Body of pancreas (tissue), 4 donors: ENCODE results near the gene WWC2. TPM values are rescaled to one million over a fixed set of nuclear protein-coding genes. Genes with fewer than 3 reads are reported as not detected.
"Not testable (repeated sequence)": the region's sequence is repeated elsewhere in the genome, so short reads cannot be mapped to it uniquely, and the experiment has no call there.

ENCODE experiments used
- ATAC-seq: fragments of 150-250 bp; one replicate; pipeline ENCODE4 v1.9.1; 2016
- DNase-seq, 4 donors: peaks; one replicate each; pipeline ENCODE4 v3.0.0-alpha.2; 2019
- H3K27ac ChIP-seq, 4 donors: fragments of 200-600 bp; sonication (generic); 1 replicate in 3 of 4; 2 replicates in 1 of 4; pipeline versions ENCODE4 v1.5.1 to v1.6.1; 2016 to 2019; ENCODE audit warnings: mild to moderate bottlenecking in 1 of 4, mixed read lengths in 1 of 4, moderate library complexity in 1 of 4
- H3K27me3 ChIP-seq, 2 donors: fragments of 200-600 bp; sonication (generic); one replicate each; pipeline ENCODE4 v1.6.0; 2016; ENCODE audit warnings: mild to moderate bottlenecking in 1 of 2
- H3K36me3 ChIP-seq, 2 donors: fragments of 200-600 bp; sonication (generic); replicated peaks in 1 of 2; 2 replicates each; pipeline ENCODE4 v1.5.1; 2016; ENCODE audit warnings: low read depth in 2 of 2; ENCODE audit not compliant: insufficient read depth in 1 of 2
- H3K4me1 ChIP-seq: fragments of 200-600 bp; sonication (generic); one replicate; pipeline ENCODE4 v1.6.0; 2016
- H3K4me3 ChIP-seq, 2 donors: fragments of 200-600 bp; sonication (generic); 1 replicate in 1 of 2; 2 replicates in 1 of 2; pipeline ENCODE4 v1.5.1; 2016 to 2019
- H3K9me3 ChIP-seq, 3 donors: fragments of 200-600 bp; sonication (generic); 1 replicate in 2 of 3; 2 replicates in 1 of 3; pipeline ENCODE4 v1.5.1; 2016
- CTCF ChIP-seq, 7 experiments: fragments of 450-650 bp in 4 of 7; fragments of 200-600 bp in 3 of 7; sonication (generic) in 3 of 7; IDR thresholded peaks; one replicate each; pipeline ENCODE4 v1.5.1; 2016 to 2019; ENCODE audit warnings: antibody characterized with exemption in 7 of 7
- POLR2A ChIP-seq, 3 donors: fragments of 450-650 bp; IDR thresholded peaks; one replicate each; pipeline ENCODE4 v1.6.1; 2016; ENCODE audit warnings: antibody characterized with exemption in 3 of 3, mild to moderate bottlenecking in 2 of 3
- WGBS, 2 donors: methylation state at CpG; one replicate each; pipeline ENCODE4 v1.1.5; 2017; 5-methylcytosine and 5-hydroxymethylcytosine counted together
- intact Hi-C: fragments of 100-400 bp; cut with DNase I; formaldehyde crosslinking; loops from one replicate; pipeline ENCODE4 v1.15.1; 2023
- total RNA-seq, 2 donors: library from RNA; depleted of rRNA; stranded (reverse); fragments of >200 nt; gene quantifications; one replicate each; pipeline ENCODE4 v1.1.0, GENCODE V29; 2016

WWC2 gene
- total RNA-seq, 2 donors from 2014 or later: 24.4 to 30.3 TPM

GRCh38 chr4:183322326-183322725, 223.3 kb downstream of the WWC2 start, which contains the start of gene CLDN24:
CLDN24 (minus strand) TSS chr4:183322426; CDS start chr4:183322426, 0 bp downstream.
- ATAC-seq (no peak), DNase-seq (no peak)
- 92 to 95% methylated on average over 5 of the region's 5 CpGs for WGBS, 2 donors
- no peak for TF ChIP-seq CTCF (IDR thresholded peaks at IDR 0.05)
- TF ChIP-seq POLR2A (IDR thresholded peaks at IDR 0.05): no peak
- intact Hi-C loops: no loop called here
- H3K36me3 ChIP-seq: no peaks in the 10 kb centered on the region
- no peak within 1 kb of the TSS for H3K4me3 ChIP-seq
- no peak within 1 kb of the TSS for H3K27ac ChIP-seq
- H3K27me3 ChIP-seq: no peaks in the 10 kb centered on the region
- H3K4me1 ChIP-seq: peaks cover 5% of the 10 kb centered on the region
- no peaks in the 10 kb centered on the region for H3K9me3 ChIP-seq

- WGBS, 2 donors: 85 to 89% methylated on average over 6 of the region's 6 CpGs
Observed at GRCh38 chr4:183323295-183323694, 224.2 kb downstream of the WWC2 start.

GRCh38 chr4:183324056-183324455, 225.0 kb downstream of the WWC2 start:
- H3K27ac ChIP-seq, ATAC-seq, H3K36me3 ChIP-seq, H3K4me3 ChIP-seq, H3K27me3 ChIP-seq, DNase-seq, H3K4me1 ChIP-seq, intact Hi-C loops, H3K9me3 ChIP-seq: not testable (repeated sequence)
- 95% methylated on average over 11 of the region's 11 CpGs for WGBS, 2 donors

More at GRCh38 chr4:183323295-183323694, 224.2 kb downstream of the WWC2 start:
- Histone ChIP-seq H3K9me3 (no peaks in the 10 kb centered on the region), H3K36me3 (no peaks in the 10 kb centered on the region), H3K4me3 (no peak overlapping the region), H3K27me3 (no peaks in the 10 kb centered on the region), H3K4me1 (peaks cover 5% of the 10 kb centered on the region), H3K27ac (no peak overlapping the region)
- intact Hi-C loops: no loop called here
- ATAC-seq (no peak), DNase-seq (no peak)
- TF ChIP-seq CTCF (IDR thresholded peaks at IDR 0.05): no peak

GRCh38 chr4:183324619-183325018, 225.6 kb downstream of the WWC2 start:
- Histone ChIP-seq H3K4me1 (no peaks in the 10 kb centered on the region), H3K27me3 (no peaks in the 10 kb centered on the region), H3K4me3 (no peak overlapping the region), H3K36me3 (no peaks in the 10 kb centered on the region), H3K9me3 (no peaks in the 10 kb centered on the region), H3K27ac (no peak overlapping the region)
- TF ChIP-seq POLR2A (IDR thresholded peaks at IDR 0.05) (no peak), CTCF (IDR thresholded peaks at IDR 0.05) (no peak)
- intact Hi-C loops: no loop called here
- DNase-seq (no peak), ATAC-seq (no peak)
- WGBS, 2 donors: 87 to 96% methylated on average over 7 of the region's 7 CpGs

- H3K27ac ChIP-seq, H3K36me3 ChIP-seq, H3K27me3 ChIP-seq, intact Hi-C loops, H3K4me1 ChIP-seq, ATAC-seq, H3K9me3 ChIP-seq, DNase-seq, H3K4me3 ChIP-seq: not testable (repeated sequence)
- WGBS, 2 donors: 92 to 94% methylated on average over 6 of the region's 6 CpGs
Observed at GRCh38 chr4:183326387-183326786, 227.3 kb downstream of the WWC2 start.

- DNase-seq (no peak), ATAC-seq (no peak)
- H3K27ac ChIP-seq: no peak overlapping the region
- no peak overlapping the region for H3K4me3 ChIP-seq
- H3K4me1 ChIP-seq: no peaks in the 10 kb centered on the region
- no peaks in the 10 kb centered on the region for H3K9me3 ChIP-seq
- 57 to 72% methylated on average over 2 of the region's 2 CpGs for WGBS, 2 donors
- intact Hi-C loops: no loop called here
- H3K27me3 ChIP-seq: no peaks in the 10 kb centered on the region
- TF ChIP-seq CTCF (IDR thresholded peaks at IDR 0.05) (no peak), POLR2A (IDR thresholded peaks at IDR 0.05) (no peak)
- no peaks in the 10 kb centered on the region for H3K36me3 ChIP-seq
Observed at GRCh38 chr4:183326853-183327252, 227.8 kb downstream of the WWC2 start.
